ENCODE results near the gene NUAK1. TPM values are rescaled to one million over a fixed set of nuclear protein-coding genes. Genes with fewer than 3 reads are reported as not detected.
"Not testable (repeated sequence)": the region's sequence is repeated elsewhere in the genome, so short reads cannot be mapped to it uniquely, and the experiment has no call there.

NUAK1 gene
- total RNA-seq, 1 experiment from 2014 or later = 10.7 TPM

- no peak for DNase-seq (ENCODE audit: low read depth)
These were observed 9.2 kb upstream of the NUAK1 start for GRCh38 chr12:106147956-106148355.

GRCh38 chr12:106146987-106147386 lies 8.2 kb upstream of the NUAK1 start:
- no peak for DNase-seq (ENCODE audit: low read depth)

GRCh38 chr12:106145539-106146447 lies 7.0 kb upstream of the NUAK1 start:
- DNase-seq (ENCODE audit: low read depth) = no peak

GRCh38 chr12:106144847-106145246 lies 6.1 kb upstream of the NUAK1 start:
- peak; percentile 50 for DNase-seq (ENCODE audit: low read depth)

- no peak for DNase-seq (ENCODE audit: low read depth)
These were observed 4.0 kb upstream of the NUAK1 start for GRCh38 chr12:106142591-106143261.

GRCh38 chr12:106141920-106142319 lies 3.2 kb upstream of the NUAK1 start:
- not testable (repeated sequence) for DNase-seq (ENCODE audit: low read depth)

- DNase-seq (ENCODE audit: low read depth) = no peak
These were observed 2.7 kb upstream of the NUAK1 start for GRCh38 chr12:106141452-106141851.

- no peak for DNase-seq (ENCODE audit: low read depth)
These were observed 2.2 kb upstream of the NUAK1 start for GRCh38 chr12:106141003-106141402.

GRCh38 chr12:106140223-106140986 lies 1.7 kb upstream of the NUAK1 start:
- DNase-seq (ENCODE audit: low read depth) = peak; percentile 10

GRCh38 chr12:106139422-106140171 lies 843 bp upstream of the NUAK1 start:
- DNase-seq (ENCODE audit: low read depth) = peak; percentile 87

GRCh38 chr12:106138357-106138632 lies 459 bp downstream of the NUAK1 start:
- DNase-seq (ENCODE audit: low read depth) = no peak

GRCh38 chr12:106137530-106138356 lies 1.0 kb downstream of the NUAK1 start:
- peak; percentile 16 for DNase-seq (ENCODE audit: low read depth)

GRCh38 chr12:106136263-106136662 lies 2.5 kb downstream of the NUAK1 start:
- DNase-seq (ENCODE audit: low read depth) = peak; percentile 88

- peak; percentile 48 for DNase-seq (ENCODE audit: low read depth)
These were observed 3.0 kb downstream of the NUAK1 start for GRCh38 chr12:106135781-106136180.

- no peak for DNase-seq (ENCODE audit: low read depth)
These were observed 3.7 kb downstream of the NUAK1 start for GRCh38 chr12:106135075-106135474.

- no peak for DNase-seq (ENCODE audit: low read depth)
These were observed 4.3 kb downstream of the NUAK1 start for GRCh38 chr12:106134294-106134949.

GRCh38 chr12:106133136-106134087 lies 5.3 kb downstream of the NUAK1 start:
- peak; percentile 66 for DNase-seq (ENCODE audit: low read depth)
